ENCODE measurements around the gene STK17B.

DNA sequence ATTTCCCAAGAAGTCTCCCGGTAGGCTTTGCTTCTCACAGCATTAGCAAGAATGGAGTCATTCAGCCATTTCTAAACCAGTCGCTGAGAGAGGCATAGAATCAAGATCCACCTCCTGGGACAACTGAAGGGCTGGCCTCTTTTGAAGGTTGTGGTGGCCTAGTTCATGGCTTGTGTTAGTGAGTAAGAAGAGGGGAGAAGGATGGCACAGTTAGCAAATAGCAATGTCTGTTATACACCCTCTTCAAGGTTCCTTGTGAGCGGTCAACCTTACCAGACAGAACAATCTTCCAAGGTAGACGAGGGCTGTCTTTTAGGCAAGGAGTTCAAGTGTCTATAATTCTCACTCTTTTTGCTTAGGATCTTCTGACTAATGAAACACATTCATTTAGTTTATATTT, 67.3 kb downstream of the STK17B start:
- TF ChIP-seq CTCF (conservative IDR thresholded peaks at IDR 0.05 in 1 of 2, IDR thresholded peaks at IDR 0.05 in 1 of 2; ENCODE audit: low read depth in 1 of 2, low read length in 2 of 2) (no peak), EZH2 (IDR thresholded peaks at IDR 0.05; ENCODE audit: low read length, missing control alignments) (no peak)

Measured in fibroblast of lung (primary cell).